ENCODE results near the gene KDM6A. TPM values are rescaled to one million over a fixed set of nuclear protein-coding genes. Genes with fewer than 3 reads are reported as not detected.
"Not testable (repeated sequence)": the region's sequence is repeated elsewhere in the genome, so short reads cannot be mapped to it uniquely, and the experiment has no call there.

The KDM6A gene
- polyA plus RNA-seq, 4 donors = 25.7 to 31.5 (median 29.5) TPM

- no peak for DNase-seq (ENCODE audit: low read depth in 4 of 4, low spot score in 3 of 4)
These were observed 190.5 kb downstream of the KDM6A start for GRCh38 chrX:45063319-45064095.

GRCh38 chrX:45068569-45068968 lies 195.6 kb downstream of the KDM6A start:
- no peak for DNase-seq (ENCODE audit: low read depth in 4 of 4, low spot score in 3 of 4)

- DNase-seq (ENCODE audit: low read depth in 4 of 4, low spot score in 3 of 4) = peak in 3 of 4 donors; percentile 3 to 18 (median 11)
These were observed 197.4 kb downstream of the KDM6A start for GRCh38 chrX:45070116-45071007.

- not testable (repeated sequence) for DNase-seq (ENCODE audit: low read depth in 4 of 4, low spot score in 3 of 4)
These were observed 200.0 kb downstream of the KDM6A start for GRCh38 chrX:45073011-45073410.

GRCh38 chrX:45077748-45078424 lies 204.9 kb downstream of the KDM6A start:
- no peak for DNase-seq (ENCODE audit: low read depth in 4 of 4, low spot score in 3 of 4)

GRCh38 chrX:45083314-45083713 lies 210.3 kb downstream of the KDM6A start:
- no peak for DNase-seq (ENCODE audit: low read depth in 4 of 4, low spot score in 3 of 4)

GRCh38 chrX:45110494-45110893 lies 237.5 kb downstream of the KDM6A start:
- DNase-seq (ENCODE audit: low read depth in 4 of 4, low spot score in 3 of 4) = no peak

GRCh38 chrX:45126158-45126557 lies 253.2 kb downstream of the KDM6A start:
- no peak for DNase-seq (ENCODE audit: low read depth in 4 of 4, low spot score in 3 of 4)

- DNase-seq (ENCODE audit: low read depth in 4 of 4, low spot score in 3 of 4) = no peak
These were observed 256.0 kb downstream of the KDM6A start for GRCh38 chrX:45128896-45129454.

GRCh38 chrX:45133465-45133864 lies 260.5 kb downstream of the KDM6A start:
- no peak for DNase-seq (ENCODE audit: low read depth in 4 of 4, low spot score in 3 of 4)

- no peak for DNase-seq (ENCODE audit: low read depth in 4 of 4, low spot score in 3 of 4)
These were observed 261.3 kb downstream of the KDM6A start for GRCh38 chrX:45134315-45134731.

- DNase-seq (ENCODE audit: low read depth in 4 of 4, low spot score in 3 of 4) = no peak
These were observed 261.8 kb downstream of the KDM6A start for GRCh38 chrX:45134775-45135174.

GRCh38 chrX:45135391-45136075 lies 262.5 kb downstream of the KDM6A start:
- DNase-seq (ENCODE audit: low read depth in 4 of 4, low spot score in 3 of 4) = not testable (repeated sequence)

GRCh38 chrX:45137531-45137930 lies 264.5 kb downstream of the KDM6A start:
- no peak for DNase-seq (ENCODE audit: low read depth in 4 of 4, low spot score in 3 of 4)

GRCh38 chrX:45138525-45138924 lies 265.5 kb downstream of the KDM6A start:
- no peak for DNase-seq (ENCODE audit: low read depth in 4 of 4, low spot score in 3 of 4)

GRCh38 chrX:45140812-45141211 lies 267.8 kb downstream of the KDM6A start:
- no peak for DNase-seq (ENCODE audit: low read depth in 4 of 4, low spot score in 3 of 4)

- no peak for DNase-seq (ENCODE audit: low read depth in 4 of 4, low spot score in 3 of 4)
These were observed 269.2 kb downstream of the KDM6A start for GRCh38 chrX:45142185-45142584.

- DNase-seq (ENCODE audit: low read depth in 4 of 4, low spot score in 3 of 4) = no peak
These were observed 270.5 kb downstream of the KDM6A start for GRCh38 chrX:45143455-45143854.

- no peak for DNase-seq (ENCODE audit: low read depth in 4 of 4, low spot score in 3 of 4)
These were observed 272.7 kb downstream of the KDM6A start for GRCh38 chrX:45145492-45146215.

Data from right renal pelvis (tissue), 4 donors.